ENCODE results near the gene TEN1. TPM values are rescaled to one million over a fixed set of nuclear protein-coding genes. Genes with fewer than 3 reads are reported as not detected.
"Not testable (repeated sequence)": the region's sequence is repeated elsewhere in the genome, so short reads cannot be mapped to it uniquely, and the experiment has no call there.

The TEN1 gene
- total RNA-seq, 1 donor from 2014 or later = 8.1 TPM

- ATAC-seq (no peak), DNase-seq (ENCODE audit: low spot score) (no peak)
- intact Hi-C loops (cut with DNase I) = no loop called here
These were observed 40.9 kb downstream of the TEN1 start for GRCh38 chr17:76019833-76020467.

- ATAC-seq (no peak), DNase-seq (ENCODE audit: low spot score) (no peak)
- intact Hi-C loops (cut with DNase I) = no loop called here
These were observed 43.2 kb downstream of the TEN1 start for GRCh38 chr17:76022285-76022684.

- no peak for DNase-seq (ENCODE audit: low spot score)
- intact Hi-C loops (cut with DNase I) = no loop called here
- no peak for ATAC-seq
These were observed 44.2 kb downstream of the TEN1 start for GRCh38 chr17:76022973-76023899.

- DNase-seq (ENCODE audit: low spot score) = no peak
- intact Hi-C loops (cut with DNase I) = no loop called here
- ATAC-seq = no peak
These were observed 44.8 kb downstream of the TEN1 start for GRCh38 chr17:76023900-76024237.

- ATAC-seq (no peak), DNase-seq (ENCODE audit: low spot score) (no peak)
- intact Hi-C loops (cut with DNase I) = no loop called here
These were observed 45.3 kb downstream of the TEN1 start for GRCh38 chr17:76024353-76024752.

- intact Hi-C loops (cut with DNase I) = no loop called here
- DNase-seq (ENCODE audit: low spot score) = no peak
- no peak for ATAC-seq
These were observed 46.3 kb downstream of the TEN1 start for GRCh38 chr17:76025294-76025693.

- intact Hi-C loops (cut with DNase I) = no loop called here
- ATAC-seq (no peak), DNase-seq (ENCODE audit: low spot score) (no peak)
These were observed 47.7 kb downstream of the TEN1 start for GRCh38 chr17:76026714-76027158.

GRCh38 chr17:76027159-76027839 lies 48.3 kb downstream of the TEN1 start, which contains the start of gene EVPL:
Gene EVPL (minus strand): TSS chr17:76027306. CDS start chr17:76027198, 108 bp downstream.
- no peak for DNase-seq (ENCODE audit: low spot score)
- intact Hi-C loops (cut with DNase I) = no loop called here
- ATAC-seq = no peak

- intact Hi-C loops (cut with DNase I) = loop anchor here (10.0 kb wide), 1 partner anchor 1117 kb away; no protein-coding TSS in a partner anchor
- ATAC-seq = no peak
- no peak for DNase-seq (ENCODE audit: low spot score)
These were observed 53.2 kb downstream of the TEN1 start for GRCh38 chr17:76032073-76032779.

- DNase-seq (ENCODE audit: low spot score) (no peak), ATAC-seq (no peak)
- intact Hi-C loops (cut with DNase I) = loop anchor here (10.0 kb wide), 1 partner anchor 1118 kb away; no protein-coding TSS in a partner anchor
These were observed 53.7 kb downstream of the TEN1 start for GRCh38 chr17:76032780-76033108.

GRCh38 chr17:76033139-76033538 lies 54.1 kb downstream of the TEN1 start:
- ATAC-seq (no peak), DNase-seq (ENCODE audit: low spot score) (no peak)
- intact Hi-C loops (cut with DNase I) = loop anchor here (10.0 kb wide), 1 partner anchor 1118 kb away; no protein-coding TSS in a partner anchor

- DNase-seq (ENCODE audit: low spot score) (no peak), ATAC-seq (no peak)
- intact Hi-C loops (cut with DNase I) = loop anchor here (10.0 kb wide), 1 partner anchor 1120 kb away; no protein-coding TSS in a partner anchor
These were observed 55.6 kb downstream of the TEN1 start for GRCh38 chr17:76034428-76035350.

- DNase-seq (ENCODE audit: low spot score) (no peak), ATAC-seq (peak; percentile 15)
- intact Hi-C loops (cut with DNase I) = loop anchor here (10.0 kb wide), 1 partner anchor 1122 kb away; no protein-coding TSS in a partner anchor
These were observed 57.6 kb downstream of the TEN1 start for GRCh38 chr17:76036497-76037261.

- intact Hi-C loops (cut with DNase I) = loop anchor here (10.0 kb wide), 1 partner anchor 1123 kb away; no protein-coding TSS in a partner anchor
- DNase-seq (ENCODE audit: low spot score) = no peak
- no peak for ATAC-seq
These were observed 59.0 kb downstream of the TEN1 start for GRCh38 chr17:76038050-76038449.

GRCh38 chr17:76039121-76039520 lies 60.1 kb downstream of the TEN1 start:
- DNase-seq (ENCODE audit: low spot score) = no peak
- ATAC-seq = no peak
- intact Hi-C loops (cut with DNase I) = loop anchor here (10.0 kb wide), 1 partner anchor 1124 kb away; no protein-coding TSS in a partner anchor

- no peak for DNase-seq (ENCODE audit: low spot score)
- ATAC-seq = no peak
- intact Hi-C loops (cut with DNase I) = no loop called here
These were observed 61.3 kb downstream of the TEN1 start for GRCh38 chr17:76040376-76040775.

- ATAC-seq; intact Hi-C loops (cut with DNase I); DNase-seq (ENCODE audit: low spot score): not testable (repeated sequence)
These were observed 63.8 kb downstream of the TEN1 start for GRCh38 chr17:76042868-76043267.

All from sciatic nerve (tissue), 2 donors.